Stimulated activated CD8-positive, alpha-beta memory T cell treated with anti-CD3 and anti-CD28 coated beads, Interleukin-7, amount 100 ng/mL, for 4 hours (primary cell): ENCODE measurements around the gene OMP.

Experiments used
- DNase-seq, 2 donors: peaks; one replicate each; pipeline ENCODE4 v3.0.0-alpha.2; 2020; ENCODE audit warnings: low read depth in 2 of 2

The OMP gene

GRCh38 chr11:77104727-77105126, 2.1 kb downstream of the OMP start:
- no peak for DNase-seq

GRCh38 chr11:77106321-77106720, 3.7 kb downstream of the OMP start:
- DNase-seq, result no peak

GRCh38 chr11:77106759-77107158, 4.1 kb downstream of the OMP start:
- DNase-seq, result no peak

GRCh38 chr11:77107950-77108349, 5.3 kb downstream of the OMP start:
- no peak for DNase-seq

GRCh38 chr11:77108436-77108835, 5.8 kb downstream of the OMP start:
- no peak for DNase-seq

GRCh38 chr11:77109236-77110019, 6.8 kb downstream of the OMP start:
- DNase-seq, result no peak

- DNase-seq, result no peak
Measured at GRCh38 chr11:77110836-77111235, 8.2 kb downstream of the OMP start.

GRCh38 chr11:77111277-77111676, 8.6 kb downstream of the OMP start:
- DNase-seq, result no peak

GRCh38 chr11:77111946-77112345, 9.3 kb downstream of the OMP start:
- DNase-seq, result no peak

- DNase-seq, result no peak
Measured at GRCh38 chr11:77112641-77113381, 10.2 kb downstream of the OMP start.

GRCh38 chr11:77113382-77114088, 10.9 kb downstream of the OMP start:
- no peak for DNase-seq

- DNase-seq, result no peak
Measured at GRCh38 chr11:77114089-77114463, 11.4 kb downstream of the OMP start.

- no peak for DNase-seq
Measured at GRCh38 chr11:77115181-77115611, 12.6 kb downstream of the OMP start.

GRCh38 chr11:77115956-77116355, 13.3 kb downstream of the OMP start:
- DNase-seq, result no peak

GRCh38 chr11:77117492-77117891, 14.9 kb downstream of the OMP start:
- no peak for DNase-seq

GRCh38 chr11:77118086-77118485, 15.4 kb downstream of the OMP start:
- no peak for DNase-seq

GRCh38 chr11:77118971-77119370, 16.3 kb downstream of the OMP start:
- DNase-seq, result no peak

- DNase-seq, result no peak
Measured at GRCh38 chr11:77119531-77119936, 16.9 kb downstream of the OMP start.

- no peak for DNase-seq
Measured at GRCh38 chr11:77120571-77120970, 17.9 kb downstream of the OMP start.

- no peak for DNase-seq
Measured at GRCh38 chr11:77121096-77121640, 18.5 kb downstream of the OMP start.

- DNase-seq, result no peak
Measured at GRCh38 chr11:77121876-77122575, 19.4 kb downstream of the OMP start.
